GM10248 (cell line): ENCODE results near the gene TTC7B.

Source experiments
- CTCF ChIA-PET: fragments of 300-600 bp; sonication (Branson Sonifier 250); formaldehyde crosslinking; extraction: SDS; loops from one replicate; lab custom pipeline; 2021; ENCODE audit warnings: antibody characterized with exemption; lab: Yijun Ruan, JAX
- POLR2A ChIA-PET: fragments of 350-650 bp; sonication (Branson Sonifier 250); formaldehyde crosslinking; extraction: SDS; loops from one replicate; lab custom pipeline; 2020; ENCODE audit warnings: antibody characterized with exemption; lab: Yijun Ruan, JAX
- DNase-seq: peaks from one replicate; pipeline ENCODE4 v3.0.0; 2012; ENCODE audit errors: extremely low spot score
- CTCF ChIP-seq: IDR thresholded peaks from 2 replicates; pipeline ENCODE4 v1.5.1; 2012; ENCODE audit warnings: mild to moderate bottlenecking, low read depth; ENCODE audit errors: extremely low read depth, missing control alignments, control extremely low read depth

TTC7B gene

GRCh38 chr14:90714811-90715210, 101.4 kb downstream of the TTC7B start:
- POLR2A ChIA-PET, result no interaction called here
- CTCF ChIA-PET, result interaction anchor here (1.2 to 1.6 kb wide), 2 partner anchors 10 to 29 kb away, joined by 3 read pairs; no protein-coding TSS in a partner anchor
- no peak for TF ChIP-seq CTCF
- no peak for DNase-seq

- POLR2A ChIA-PET, result no interaction called here
- TF ChIP-seq CTCF, result no peak
- CTCF ChIA-PET, result interaction anchor here (0.9 to 3.1 kb wide), 4 partner anchors 8 to 305 kb away, joined by 3 to 21 read pairs (median 4); no protein-coding TSS in a partner anchor
- no peak for DNase-seq
Observed at GRCh38 chr14:90704738-90705392, 111.4 kb downstream of the TTC7B start.

- CTCF ChIA-PET, result interaction anchor here (0.9 to 3.1 kb wide), 4 partner anchors 7 to 304 kb away, joined by 3 to 21 read pairs (median 4); no protein-coding TSS in a partner anchor
- TF ChIP-seq CTCF, result no peak
- POLR2A ChIA-PET, result no interaction called here
- no peak for DNase-seq
Observed at GRCh38 chr14:90703841-90704737, 112.1 kb downstream of the TTC7B start.

- ChIA-PET POLR2A (no interaction called here), CTCF (interaction anchor here (1.0 to 1.2 kb wide), 2 partner anchors 12 to 301 kb away, joined by 3 to 5 read pairs; no protein-coding TSS in a partner anchor)
- no peak for DNase-seq
- TF ChIP-seq CTCF, result no peak
Observed at GRCh38 chr14:90700933-90701776, 115.1 kb downstream of the TTC7B start.

GRCh38 chr14:90699016-90699415, 117.2 kb downstream of the TTC7B start:
- POLR2A ChIA-PET, result no interaction called here
- CTCF ChIA-PET, result interaction anchor here (1.5 to 4.3 kb wide), 4 partner anchors 298 to 760 kb away, joined by 3 to 41 read pairs (median 9); no protein-coding TSS in a partner anchor
- no peak for TF ChIP-seq CTCF
- DNase-seq, result no peak

GRCh38 chr14:90698379-90698869, 117.8 kb downstream of the TTC7B start:
- CTCF ChIA-PET, result interaction anchor here (0.6 to 4.3 kb wide), 12 partner anchors 7 to 759 kb away, joined by 3 to 41 read pairs (median 9); no protein-coding TSS in a partner anchor
- no peak for DNase-seq
- no peak for TF ChIP-seq CTCF
- POLR2A ChIA-PET, result no interaction called here
